GM23248 (cell line): Measurements from ENCODE around the gene KAZN. TPM values are rescaled to one million over a fixed set of nuclear protein-coding genes. Genes with fewer than 3 reads are reported as not detected.

Experiments used
- DNase-seq: peaks from one replicate; pipeline ENCODE4 v3.0.0-alpha.2; 2015
- H2AFZ ChIP-seq: fragments of 200-600 bp; sonication (generic); 2 replicates; pipeline ENCODE4 v1.6.1; 2016; ENCODE audit warnings: antibody characterized with exemption
- H3F3A ChIP-seq: fragments of 200-600 bp; sonication (generic); 2 replicates; pipeline ENCODE4 v1.6.1; 2016; ENCODE audit warnings: mild to moderate bottlenecking, antibody characterized with exemption, mixed run types; ENCODE audit not compliant: insufficient read depth
- H3K27ac ChIP-seq: fragments of 200-600 bp; sonication (generic); 2 replicates; pipeline ENCODE4 v1.5.1; 2016; ENCODE audit warnings: mild to moderate bottlenecking
- H3K27me3 ChIP-seq: fragments of 200-600 bp; sonication (generic); replicated peaks from 2 replicates; pipeline ENCODE4 v1.6.1; 2016; ENCODE audit warnings: mild to moderate bottlenecking; ENCODE audit not compliant: insufficient read depth
- H3K36me3 ChIP-seq: fragments of 200-600 bp; sonication (generic); 2 replicates; pipeline ENCODE4 v1.6.1; 2016; ENCODE audit warnings: low read depth, mild to moderate bottlenecking
- H3K4me1 ChIP-seq: fragments of 200-600 bp; sonication (generic); 2 replicates; pipeline ENCODE4 v1.6.1; 2016; ENCODE audit warnings: mild to moderate bottlenecking; ENCODE audit not compliant: insufficient read depth
- H3K4me2 ChIP-seq: fragments of 200-600 bp; sonication (generic); one replicate; pipeline ENCODE4 v1.6.1; 2016; ENCODE audit warnings: mild to moderate bottlenecking; ENCODE audit not compliant: unreplicated experiment
- H3K4me3 ChIP-seq: fragments of 200-600 bp; sonication (generic); 2 replicates; pipeline ENCODE4 v1.5.1; 2016; ENCODE audit warnings: mild to moderate bottlenecking
- H3K79me2 ChIP-seq: fragments of 200-600 bp; sonication (generic); 2 replicates; pipeline ENCODE4 v1.6.1; 2016; ENCODE audit warnings: mild to moderate bottlenecking; ENCODE audit not compliant: insufficient read depth
- H3K9ac ChIP-seq: fragments of 200-600 bp; sonication (generic); 2 replicates; pipeline ENCODE4 v1.6.1; 2016; ENCODE audit warnings: mild to moderate bottlenecking
- H3K9me2 ChIP-seq: fragments of 200-600 bp; sonication (generic); 2 replicates; pipeline ENCODE4 v1.6.1; 2016; ENCODE audit warnings: mixed run types, mild to moderate bottlenecking, moderate library complexity; ENCODE audit not compliant: insufficient read depth
- H3K9me3 ChIP-seq: fragments of 200-600 bp; sonication (generic); one replicate; pipeline ENCODE4 v1.6.1; 2017; ENCODE audit warnings: low read depth
- H4K20me1 ChIP-seq: fragments of 200-600 bp; sonication (generic); 2 replicates; pipeline ENCODE4 v1.6.0; 2016; ENCODE audit not compliant: insufficient read depth
- EZH2 ChIP-seq: fragments of 200-600 bp; sonication (generic); IDR thresholded peaks from 2 replicates; pipeline ENCODE4 v1.6.1; 2018; ENCODE audit warnings: antibody characterized with exemption, mild to moderate bottlenecking; ENCODE audit not compliant: insufficient read depth, poor library complexity, severe bottlenecking
- EZH2phosphoT487 ChIP-seq: fragments of 200-600 bp; sonication (generic); IDR thresholded peaks from 2 replicates; pipeline ENCODE4 v1.6.1; 2018; ENCODE audit warnings: antibody characterized with exemption, moderate library complexity, mild to moderate bottlenecking, low read depth; ENCODE audit not compliant: insufficient read depth
- WGBS, 2 experiments: methylation state at CpG; one replicate each; pipeline ENCODE4 v1.1.6; 2015 to 2017; ENCODE audit warnings: low lambda C conversion rate in 2 of 2, low coverage in 1 of 2; ENCODE audit errors: missing lambda C conversion rate in 2 of 2; 5-methylcytosine and 5-hydroxymethylcytosine counted together
- in situ Hi-C: fragments of 300-500 bp; cut with MboI; formaldehyde crosslinking; loops from 2 replicates; pipeline ENCODE4 v1.15.0; 2020
- polyA plus RNA-seq: library from polyadenylated mRNA; unstranded; fragments of >200 nt; fragmentation: Nextera tagmentation; extraction: Ambion mirVana; gene quantifications from 2 replicates; pipeline ENCODE4 v1.2.1, GENCODE V29; 2016
- total RNA-seq: library from RNA; depleted of rRNA; stranded (reverse); fragments of >200 nt; shearing (Covaris generic); gene quantifications from 2 replicates; pipeline ENCODE4 v1.2.3, GENCODE V29; 2014

The KAZN gene
- total and polyA plus RNA-seq, 2 experiments from 2014 or later, result 4.9 to 7.2 TPM

GRCh38 chr1:15067148-15067547 is 468.7 kb downstream of the KAZN start:
- Histone ChIP-seq H2AFZ (no peak overlapping the region), H3K9me2 (no peaks in the 10 kb centered on the region), H3K4me1 (no peaks in the 10 kb centered on the region), H3K27ac (no peak overlapping the region), H3K4me3 (no peak overlapping the region), H3K9ac (no peak overlapping the region), H4K20me1 (no peaks in the 10 kb centered on the region), H3K36me3 (peaks cover 3% of the 10 kb centered on the region; the same call in 1 of the 2 replicates), H3K4me2 (no peak overlapping the region), H3K9me3 (no peaks in the 10 kb centered on the region), H3K79me2 (no peaks in the 10 kb centered on the region), H3K27me3 (no peaks in the 10 kb centered on the region), H3F3A (no peaks in the 10 kb centered on the region)
- in situ Hi-C loops, result loop anchor here (25.0 kb wide), 1 partner anchor 1105 kb away; no protein-coding TSS in a partner anchor
- DNase-seq, result no peak
- 83 to 91% methylated on average over 4 of the region's 4 CpGs for WGBS, 2 experiments
- TF ChIP-seq EZH2phosphoT487, result no peak
- no peak for TF ChIP-seq EZH2

- no peaks in the 10 kb centered on the region for H3K9me3 ChIP-seq
- H3K4me2 ChIP-seq, result no peak overlapping the region
- no peak overlapping the region for H3K4me3 ChIP-seq
- no peaks in the 10 kb centered on the region for H3K4me1 ChIP-seq
- H3K36me3 ChIP-seq, result no peaks in the 10 kb centered on the region
- WGBS, 2 experiments, result 95% methylated on average over 12 to 14 of the region's 14 CpGs
- in situ Hi-C loops, result loop anchor here (25.0 kb wide), 1 partner anchor 1106 kb away; no protein-coding TSS in a partner anchor
- no peaks in the 10 kb centered on the region for H4K20me1 ChIP-seq
- no peaks in the 10 kb centered on the region for H3K79me2 ChIP-seq
- DNase-seq, result no peak
- no peak for TF ChIP-seq EZH2phosphoT487
- no peak for TF ChIP-seq EZH2
- H3K27ac ChIP-seq, result no peak overlapping the region
- H3F3A ChIP-seq, result no peaks in the 10 kb centered on the region
- H3K27me3 ChIP-seq, result no peaks in the 10 kb centered on the region
- no peaks in the 10 kb centered on the region for H3K9me2 ChIP-seq
- no peak overlapping the region for H2AFZ ChIP-seq
- no peak overlapping the region for H3K9ac ChIP-seq
These were observed 469.7 kb downstream of the KAZN start for GRCh38 chr1:15068152-15068551.

GRCh38 chr1:15068997-15069396 is 470.5 kb downstream of the KAZN start:
- Histone ChIP-seq H4K20me1 (no peaks in the 10 kb centered on the region), H3K27ac (no peak overlapping the region), H3K9me2 (no peaks in the 10 kb centered on the region), H2AFZ (no peak overlapping the region), H3K4me1 (no peaks in the 10 kb centered on the region), H3K4me3 (no peak overlapping the region), H3K9me3 (no peaks in the 10 kb centered on the region), H3F3A (no peaks in the 10 kb centered on the region), H3K4me2 (no peak overlapping the region), H3K79me2 (no peaks in the 10 kb centered on the region), H3K36me3 (no peaks in the 10 kb centered on the region), H3K27me3 (no peaks in the 10 kb centered on the region), H3K9ac (no peak overlapping the region)
- 74 to 78% methylated on average over 4 of the region's 4 CpGs for WGBS, 2 experiments
- TF ChIP-seq EZH2phosphoT487 (no peak), EZH2 (no peak)
- DNase-seq, result no peak
- in situ Hi-C loops, result loop anchor here (25.0 kb wide), 1 partner anchor 1107 kb away; no protein-coding TSS in a partner anchor

- in situ Hi-C loops, result loop anchor here (25.0 kb wide), 1 partner anchor 1108 kb away; no protein-coding TSS in a partner anchor
- Histone ChIP-seq H3K79me2 (no peaks in the 10 kb centered on the region), H2AFZ (no peak overlapping the region), H4K20me1 (no peaks in the 10 kb centered on the region), H3K27ac (no peak overlapping the region), H3K9me3 (no peaks in the 10 kb centered on the region), H3K4me1 (no peaks in the 10 kb centered on the region), H3K4me3 (no peak overlapping the region), H3K9me2 (no peaks in the 10 kb centered on the region), H3K36me3 (no peaks in the 10 kb centered on the region), H3F3A (no peaks in the 10 kb centered on the region), H3K27me3 (no peaks in the 10 kb centered on the region), H3K4me2 (no peak overlapping the region), H3K9ac (no peak overlapping the region)
- WGBS, 2 experiments, result 77 to 81% methylated on average over 10 to 14 of the region's 14 CpGs
- peak; percentile 32 for DNase-seq
- TF ChIP-seq EZH2phosphoT487, result no peak
- TF ChIP-seq EZH2, result no peak
These were observed 471.8 kb downstream of the KAZN start for GRCh38 chr1:15070145-15070748.

- no peaks in the 10 kb centered on the region for H3K36me3 ChIP-seq
- TF ChIP-seq EZH2phosphoT487, result no peak
- no peak for TF ChIP-seq EZH2
- H3K9me2 ChIP-seq, result no peaks in the 10 kb centered on the region
- WGBS, 2 experiments, result 92 to 94% methylated on average over 6 of the region's 6 CpGs
- H2AFZ ChIP-seq, result no peak overlapping the region
- H3K79me2 ChIP-seq, result no peaks in the 10 kb centered on the region
- no peaks in the 10 kb centered on the region for H3K27me3 ChIP-seq
- H3K4me2 ChIP-seq, result no peak overlapping the region
- H3K9me3 ChIP-seq, result no peaks in the 10 kb centered on the region
- H3K27ac ChIP-seq, result no peak overlapping the region
- H3K4me1 ChIP-seq, result no peaks in the 10 kb centered on the region
- DNase-seq, result no peak
- H3K4me3 ChIP-seq, result no peak overlapping the region
- H4K20me1 ChIP-seq, result no peaks in the 10 kb centered on the region
- H3K9ac ChIP-seq, result no peak overlapping the region
- in situ Hi-C loops, result loop anchor here (25.0 kb wide), 1 partner anchor 1110 kb away; no protein-coding TSS in a partner anchor
- H3F3A ChIP-seq, result no peaks in the 10 kb centered on the region
These were observed 473.5 kb downstream of the KAZN start for GRCh38 chr1:15071936-15072335.
